Naive thymus-derived CD4-positive, alpha-beta T cell (primary cell): ENCODE measurements around the gene DMRT3. TPM values are rescaled to one million over a fixed set of nuclear protein-coding genes. Genes with fewer than 3 reads are reported as not detected.

Experiments
- ATAC-seq: fragments of 150-1000 bp; cut with Tn5 transposase; 2 replicates; pipeline ENCODE4 v1.10.0; 2021; ENCODE audit warnings: mild to moderate bottlenecking, moderate library complexity
- CTCF ChIA-PET: fragments of 350-600 bp; sonication (Branson Sonifier 250); formaldehyde crosslinking; loops from one replicate; lab custom pipeline; 2021; ENCODE audit warnings: antibody characterized with exemption; lab: Charles Lee
- POLR2A ChIA-PET: fragments of 350-600 bp; sonication (Branson Sonifier 250); formaldehyde crosslinking; loops from one replicate; lab custom pipeline; 2021; ENCODE audit warnings: antibody characterized with exemption, inconsistent platforms; lab: Charles Lee
- DNase-seq, 9 donors: peaks; one replicate each; pipeline versions ENCODE4 v3.0.0 to v3.0.0-alpha.2; 2020 to 2022; ENCODE audit warnings: mixed read lengths in 1 of 9
- H3K27ac ChIP-seq: one replicate; pipeline ENCODE4 v1.7.0; 2013; ENCODE audit warnings: mild to moderate bottlenecking, low read depth, low read length, moderate library complexity
- H3K27me3 ChIP-seq, 2 donors: one replicate each; pipeline ENCODE4 v1.7.0; 2013; ENCODE audit warnings: low read length in 2 of 2, mild to moderate bottlenecking in 2 of 2, moderate library complexity in 2 of 2; ENCODE audit not compliant: control insufficient read depth in 2 of 2, insufficient read depth in 2 of 2
- H3K36me3 ChIP-seq, 3 experiments: 1 replicate in 2 of 3; 2 replicates in 1 of 3; pipeline ENCODE4 v1.7.0; 2013; ENCODE audit warnings: low read length in 3 of 3, mild to moderate bottlenecking in 3 of 3, moderate library complexity in 1 of 3; ENCODE audit not compliant: insufficient read depth in 3 of 3, control insufficient read depth in 2 of 3
- H3K4me1 ChIP-seq, 2 donors: one replicate each; pipeline ENCODE4 v1.7.0; 2013; ENCODE audit warnings: low read length in 2 of 2, mild to moderate bottlenecking in 2 of 2, moderate library complexity in 1 of 2; ENCODE audit not compliant: control insufficient read depth in 2 of 2, insufficient read depth in 2 of 2
- H3K4me3 ChIP-seq: 2 replicates; pipeline ENCODE4 v1.7.0; 2013; ENCODE audit warnings: mild to moderate bottlenecking, low read length
- H3K9me3 ChIP-seq, 3 experiments: 1 replicate in 2 of 3; 2 replicates in 1 of 3; pipeline ENCODE4 v1.7.0; 2013; ENCODE audit warnings: low read length in 3 of 3; ENCODE audit not compliant: control insufficient read depth in 2 of 3
- H3K27ac Mint-ChIP-seq, 9 donors: one replicate each; pipeline ENCODE4 v1.8.0; 2020 to 2022; ENCODE audit warnings: mixed read lengths in 9 of 9, mild to moderate bottlenecking in 8 of 9, moderate library complexity in 5 of 9, inconsistent platforms in 2 of 9
- H3K27me3 Mint-ChIP-seq, 5 donors: one replicate each; pipeline ENCODE4 v1.8.0; 2021 to 2022; ENCODE audit warnings: mixed read lengths in 5 of 5, mild to moderate bottlenecking in 1 of 5
- H3K36me3 Mint-ChIP-seq, 5 donors: one replicate each; pipeline ENCODE4 v1.8.0; 2020 to 2022; ENCODE audit warnings: mixed read lengths in 5 of 5, mild to moderate bottlenecking in 3 of 5, inconsistent platforms in 1 of 5
- H3K4me1 Mint-ChIP-seq, 7 donors: one replicate each; pipeline ENCODE4 v1.8.0; 2020 to 2022; ENCODE audit warnings: mixed read lengths in 7 of 7, mild to moderate bottlenecking in 3 of 7, inconsistent platforms in 1 of 7
- H3K4me3 Mint-ChIP-seq, 10 donors: one replicate each; pipeline ENCODE4 v1.8.0; 2020 to 2022; ENCODE audit warnings: mild to moderate bottlenecking in 10 of 10, mixed read lengths in 10 of 10, moderate library complexity in 6 of 10, inconsistent platforms in 2 of 10
- H3K9me3 Mint-ChIP-seq, 11 donors: one replicate each; pipeline ENCODE4 v1.8.0; 2020 to 2022; ENCODE audit warnings: mixed read lengths in 11 of 11, mild to moderate bottlenecking in 4 of 11, inconsistent platforms in 1 of 11, moderate library complexity in 1 of 11
- intact Hi-C, 2 donors: fragments of 100-400 bp; cut with micrococcal nuclease; formaldehyde crosslinking; loops; one replicate each; pipeline ENCODE4 v1.15.1; 2023
- polyA plus RNA-seq, 2 donors: library from polyadenylated mRNA; unstranded; fragments of 300-500 nt; fragmentation: Illumina TruSeq; gene quantifications; one replicate each; pipeline ENCODE4 v1.2.3, GENCODE V29; 2021
- total RNA-seq, 6 experiments: library from RNA in 5 of 6; stranded (reverse) in 5 of 6; gene quantifications; 1 replicate in 5 of 6; 2 replicates in 1 of 6; pipeline ENCODE4 v1.2.3 and lab custom pipeline; 2021 to 2026

The DMRT3 gene
- total and polyA plus RNA-seq, 7 experiments from 2014 or later = not detected

- no peak overlapping the region for H3K4me3 Mint-ChIP-seq
- H3K27me3 Mint-ChIP-seq = peaks cover 35 to 58% (median 52%) of the 10 kb centered on the region in 5 donors
- no peak for DNase-seq
- no peak for ATAC-seq
- no peaks in the 10 kb centered on the region for H3K36me3 ChIP-seq
- CTCF ChIA-PET = no interaction called here
- H3K9me3 Mint-ChIP-seq = peaks cover 0 to 15% (median 9%) of the 10 kb centered on the region in 11 donors
- H3K27ac ChIP-seq = no peak overlapping the region
- peaks cover 0 to 8% (median 0%) of the 10 kb centered on the region in 3 experiments for H3K9me3 ChIP-seq
- H3K4me3 ChIP-seq = no peak overlapping the region
- no peaks in the 10 kb centered on the region for H3K4me1 ChIP-seq
- POLR2A ChIA-PET = no interaction called here
- no peaks in the 10 kb centered on the region for H3K4me1 Mint-ChIP-seq
- intact Hi-C loops = no loop called here
- H3K27me3 ChIP-seq = no peaks in the 10 kb centered on the region
- no peak overlapping the region for H3K27ac Mint-ChIP-seq
- peaks cover 0 to 7% (median 0%) of the 10 kb centered on the region in 5 donors for H3K36me3 Mint-ChIP-seq
Observed at GRCh38 chr9:942805-943580, 33.5 kb upstream of the DMRT3 start.

- intact Hi-C loops = no loop called here
- CTCF ChIA-PET = no interaction called here
- Histone ChIP-seq H3K27me3 (no peaks in the 10 kb centered on the region), H3K9me3 (no peaks in the 10 kb centered on the region), H3K27ac (no peak overlapping the region), H3K4me3 (no peak overlapping the region), H3K36me3 (no peaks in the 10 kb centered on the region), H3K4me1 (no peaks in the 10 kb centered on the region)
- no peak overlapping the region for H3K4me3 Mint-ChIP-seq
- POLR2A ChIA-PET = no interaction called here
- H3K27me3 Mint-ChIP-seq = peaks cover 28 to 55% (median 43%) of the 10 kb centered on the region in 5 donors
- peaks cover 0 to 1% (median 0%) of the 10 kb centered on the region in 11 donors for H3K9me3 Mint-ChIP-seq
- H3K4me1 Mint-ChIP-seq = no peaks in the 10 kb centered on the region
- DNase-seq = no peak
- ATAC-seq = no peak
- H3K36me3 Mint-ChIP-seq = no peaks in the 10 kb centered on the region
- no peak overlapping the region for H3K27ac Mint-ChIP-seq
Observed at GRCh38 chr9:947985-948384, 28.5 kb upstream of the DMRT3 start.

DNA sequence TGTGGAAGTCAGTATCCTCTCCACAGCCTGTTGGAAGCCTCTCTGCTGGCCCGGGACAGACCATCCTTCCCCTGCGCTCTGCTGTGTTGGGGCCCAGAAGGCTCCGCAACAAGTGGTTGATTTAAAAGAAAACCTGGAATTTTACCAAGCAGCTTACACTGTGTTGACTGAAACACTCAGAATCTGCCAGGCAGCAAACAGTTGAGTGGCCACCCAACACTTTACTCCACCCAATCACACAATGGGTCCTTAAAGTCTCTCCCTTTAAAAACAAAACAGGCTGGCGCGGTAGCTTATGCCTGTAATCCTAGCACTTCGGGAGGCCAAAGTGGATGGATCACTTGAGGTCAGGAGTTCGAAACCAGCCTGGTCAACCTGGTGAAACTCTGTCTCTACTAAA lies 28.0 kb upstream of the DMRT3 start:
- Histone ChIP-seq H3K4me3 (no peak overlapping the region), H3K36me3 (no peaks in the 10 kb centered on the region), H3K9me3 (no peaks in the 10 kb centered on the region), H3K4me1 (no peaks in the 10 kb centered on the region), H3K27ac (no peak overlapping the region), H3K27me3 (no peaks in the 10 kb centered on the region)
- no peaks in the 10 kb centered on the region for H3K4me1 Mint-ChIP-seq
- intact Hi-C loops = no loop called here
- no peaks in the 10 kb centered on the region for H3K36me3 Mint-ChIP-seq
- DNase-seq = no peak
- CTCF ChIA-PET = no interaction called here
- POLR2A ChIA-PET = no interaction called here
- no peak for ATAC-seq
- H3K27me3 Mint-ChIP-seq = peaks cover 25 to 54% (median 42%) of the 10 kb centered on the region in 5 donors
- peaks cover 0 to 1% (median 0%) of the 10 kb centered on the region in 11 donors for H3K9me3 Mint-ChIP-seq
- H3K4me3 Mint-ChIP-seq = no peak overlapping the region
- H3K27ac Mint-ChIP-seq = no peak overlapping the region

GRCh38 chr9:950139-950538 lies 26.3 kb upstream of the DMRT3 start:
- no peaks in the 10 kb centered on the region for H3K36me3 ChIP-seq
- Mint-ChIP-seq H3K4me1 (no peaks in the 10 kb centered on the region), H3K9me3 (peaks cover 0 to 1% (median 0%) of the 10 kb centered on the region in 11 donors), H3K27ac (no peak overlapping the region), H3K36me3 (no peaks in the 10 kb centered on the region), H3K27me3 (peaks cover 14 to 42% (median 34%) of the 10 kb centered on the region in 5 donors), H3K4me3 (no peak overlapping the region)
- no peaks in the 10 kb centered on the region for H3K9me3 ChIP-seq
- no peak for ATAC-seq
- H3K27me3 ChIP-seq = no peaks in the 10 kb centered on the region
- H3K27ac ChIP-seq = no peak overlapping the region
- ChIA-PET POLR2A (no interaction called here), CTCF (no interaction called here)
- no peaks in the 10 kb centered on the region for H3K4me1 ChIP-seq
- intact Hi-C loops = no loop called here
- no peak overlapping the region for H3K4me3 ChIP-seq
- no peak for DNase-seq

GRCh38 chr9:952546-952945 lies 23.9 kb upstream of the DMRT3 start:
- intact Hi-C loops = no loop called here
- no peak overlapping the region for H3K4me3 ChIP-seq
- ChIA-PET POLR2A (no interaction called here), CTCF (no interaction called here)
- no peaks in the 10 kb centered on the region for H3K4me1 Mint-ChIP-seq
- DNase-seq = no peak
- no peak overlapping the region for H3K27ac ChIP-seq
- H3K4me3 Mint-ChIP-seq = no peak overlapping the region
- no peak for ATAC-seq
- H3K27me3 Mint-ChIP-seq = peaks cover 14 to 32% (median 20%) of the 10 kb centered on the region in 5 donors
- H3K36me3 Mint-ChIP-seq = no peaks in the 10 kb centered on the region
- no peaks in the 10 kb centered on the region for H3K27me3 ChIP-seq
- H3K9me3 Mint-ChIP-seq = peaks cover 0 to 1% (median 0%) of the 10 kb centered on the region in 11 donors
- H3K36me3 ChIP-seq = no peaks in the 10 kb centered on the region
- no peaks in the 10 kb centered on the region for H3K4me1 ChIP-seq
- H3K27ac Mint-ChIP-seq = no peak overlapping the region
- H3K9me3 ChIP-seq = no peaks in the 10 kb centered on the region

- peaks cover 0 to 1% (median 0%) of the 10 kb centered on the region in 11 donors for H3K9me3 Mint-ChIP-seq
- Histone ChIP-seq H3K9me3 (no peaks in the 10 kb centered on the region), H3K4me3 (no peak overlapping the region), H3K27ac (no peak overlapping the region), H3K4me1 (no peaks in the 10 kb centered on the region), H3K36me3 (no peaks in the 10 kb centered on the region), H3K27me3 (no peaks in the 10 kb centered on the region)
- H3K27ac Mint-ChIP-seq = no peak overlapping the region
- no peak overlapping the region for H3K4me3 Mint-ChIP-seq
- H3K27me3 Mint-ChIP-seq = peaks cover 29 to 46% (median 38%) of the 10 kb centered on the region in 5 donors
- intact Hi-C loops = no loop called here
- peaks cover 0 to 4% (median 0%) of the 10 kb centered on the region in 5 donors for H3K36me3 Mint-ChIP-seq
- H3K4me1 Mint-ChIP-seq = no peaks in the 10 kb centered on the region
- ChIA-PET CTCF (no interaction called here), POLR2A (no interaction called here)
- no peak for ATAC-seq
- DNase-seq = no peak
Observed at GRCh38 chr9:959105-959504, 17.4 kb upstream of the DMRT3 start.

DNA sequence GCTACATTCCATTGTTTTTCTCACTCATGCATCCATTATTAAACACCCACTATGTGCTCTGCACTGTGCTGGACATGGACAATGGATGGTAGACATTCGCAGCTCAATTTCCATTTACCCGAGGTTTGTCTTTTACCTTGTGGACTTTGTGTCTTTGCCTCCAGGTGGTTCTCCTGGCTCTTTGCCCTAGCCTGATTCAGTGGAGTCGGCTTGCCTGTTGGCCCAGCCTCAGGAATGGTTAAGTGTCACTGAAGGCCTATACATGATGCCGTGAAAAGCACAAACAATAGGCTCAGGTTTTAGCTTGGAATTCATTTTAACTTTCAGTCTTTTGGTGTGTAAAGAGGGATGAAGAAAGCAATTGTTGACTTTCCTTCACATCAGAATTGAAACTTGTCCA lies 16.5 kb upstream of the DMRT3 start:
- no peak overlapping the region for H3K27ac ChIP-seq
- ChIA-PET CTCF (no interaction called here), POLR2A (no interaction called here)
- peaks cover 0 to 4% (median 0%) of the 10 kb centered on the region in 5 donors for H3K36me3 Mint-ChIP-seq
- H3K4me1 ChIP-seq = no peaks in the 10 kb centered on the region
- H3K4me1 Mint-ChIP-seq = no peaks in the 10 kb centered on the region
- DNase-seq = no peak
- H3K4me3 ChIP-seq = no peak overlapping the region
- H3K27ac Mint-ChIP-seq = no peak overlapping the region
- peaks cover 37 to 54% (median 46%) of the 10 kb centered on the region in 5 donors for H3K27me3 Mint-ChIP-seq
- no peak overlapping the region for H3K4me3 Mint-ChIP-seq
- H3K9me3 Mint-ChIP-seq = peaks cover 0 to 1% (median 0%) of the 10 kb centered on the region in 11 donors
- H3K36me3 ChIP-seq = no peaks in the 10 kb centered on the region
- H3K27me3 ChIP-seq = no peaks in the 10 kb centered on the region
- intact Hi-C loops = no loop called here
- ATAC-seq = no peak
- H3K9me3 ChIP-seq = no peaks in the 10 kb centered on the region
